ENCODE measurements around the gene TBCA.
"Not testable (repeated sequence)": the region's sequence is repeated elsewhere in the genome, so short reads cannot be mapped to it uniquely, and the experiment has no call there.

TBCA gene

DNA sequence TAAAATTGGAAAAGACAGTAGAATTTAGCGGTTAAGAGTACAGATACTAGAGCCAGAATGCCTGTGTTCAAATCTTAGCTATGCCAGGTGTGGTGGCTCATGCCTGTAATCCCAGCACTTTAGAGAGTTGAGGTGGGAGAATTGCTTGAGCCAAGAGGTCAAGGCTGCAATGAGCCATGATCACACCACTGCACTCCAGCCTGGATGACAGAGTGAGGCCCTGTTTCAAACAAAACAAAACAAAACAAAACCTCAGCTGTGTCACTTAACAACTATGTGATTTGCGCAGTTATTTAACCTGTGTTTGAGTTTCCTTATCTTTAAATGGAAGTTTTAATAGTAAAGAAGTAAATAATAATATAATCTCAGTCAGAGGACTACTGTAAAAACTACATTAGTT, 68.3 kb downstream of the TBCA start:
- FAIRE-seq: no peak

DNA sequence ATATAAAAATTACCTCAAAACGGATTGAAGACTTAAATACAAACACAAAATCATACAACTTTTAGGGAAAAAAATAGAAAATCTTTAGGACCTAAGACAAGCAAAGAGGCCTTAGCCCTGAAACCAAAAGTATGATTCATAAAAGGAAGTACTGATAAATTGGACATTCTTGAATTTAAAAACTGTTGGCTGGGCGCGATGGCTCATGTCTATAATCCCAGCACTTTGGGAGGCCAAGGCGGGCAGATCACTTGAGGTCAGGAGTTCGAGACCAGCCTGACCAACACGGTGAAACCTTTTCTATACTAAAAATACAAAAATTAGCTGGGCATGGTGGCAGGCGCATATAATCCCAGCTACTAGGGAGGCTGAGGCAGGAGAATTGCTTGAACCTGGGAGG, 76.6 kb downstream of the TBCA start:
- FAIRE-seq: not testable (repeated sequence)

DNA sequence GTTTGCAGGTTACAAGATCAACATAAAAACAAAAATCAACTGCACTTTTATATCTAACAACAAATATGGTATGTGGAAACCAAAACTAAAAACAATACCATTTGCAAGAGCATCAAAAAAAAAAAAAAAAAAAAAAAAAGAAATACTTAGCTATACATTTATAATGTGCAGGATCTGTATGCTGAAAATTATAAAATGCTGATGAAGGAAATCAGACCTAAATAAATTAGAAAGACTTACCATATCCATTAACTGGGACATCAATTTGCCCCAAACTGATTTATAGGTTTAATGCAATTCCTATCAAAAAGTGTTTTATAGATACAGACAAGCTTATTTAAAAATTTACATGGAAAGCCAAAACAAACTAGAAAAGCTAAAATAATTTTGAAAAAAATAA, 77.2 kb downstream of the TBCA start:
- no peak for FAIRE-seq

DNA sequence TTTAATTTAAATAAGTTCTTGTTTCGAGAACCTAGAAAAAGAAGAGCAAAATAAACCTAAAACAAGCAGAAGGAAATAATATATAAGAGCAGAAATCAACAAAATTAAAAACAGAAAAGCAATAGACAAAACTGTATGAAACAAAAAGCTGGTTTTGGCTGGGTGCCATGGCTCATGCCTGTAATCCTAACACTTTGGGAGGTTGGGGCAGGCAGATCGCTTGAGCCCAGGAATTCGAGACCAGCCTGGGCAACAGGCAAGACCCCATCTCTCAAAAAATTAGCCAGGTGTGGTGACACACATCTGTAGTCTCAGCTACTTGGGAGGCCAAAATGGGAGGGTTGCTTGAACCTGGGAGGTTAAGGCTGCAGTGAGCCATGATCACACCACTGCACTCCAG, 78.4 kb downstream of the TBCA start:
- no peak for FAIRE-seq

DNA sequence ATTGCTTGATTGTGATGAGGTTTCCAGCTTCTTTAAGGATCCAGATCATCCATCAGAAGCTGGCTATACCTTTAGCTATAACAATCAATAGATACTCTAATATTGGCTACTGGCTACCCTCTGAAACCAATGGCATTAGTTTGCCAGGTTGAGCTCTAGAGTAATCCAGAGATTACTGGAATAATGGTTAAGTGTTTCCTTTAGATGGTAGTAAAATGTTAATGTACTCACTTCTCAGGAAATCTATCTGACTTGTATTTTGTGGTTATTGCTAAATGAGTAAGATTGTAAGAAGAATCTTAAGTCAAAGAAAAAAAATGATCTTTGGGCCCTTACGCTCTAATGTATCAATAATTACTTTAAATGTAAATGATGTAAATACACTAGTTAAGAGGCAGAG, 80.0 kb downstream of the TBCA start:
- FAIRE-seq: no peak

DNA sequence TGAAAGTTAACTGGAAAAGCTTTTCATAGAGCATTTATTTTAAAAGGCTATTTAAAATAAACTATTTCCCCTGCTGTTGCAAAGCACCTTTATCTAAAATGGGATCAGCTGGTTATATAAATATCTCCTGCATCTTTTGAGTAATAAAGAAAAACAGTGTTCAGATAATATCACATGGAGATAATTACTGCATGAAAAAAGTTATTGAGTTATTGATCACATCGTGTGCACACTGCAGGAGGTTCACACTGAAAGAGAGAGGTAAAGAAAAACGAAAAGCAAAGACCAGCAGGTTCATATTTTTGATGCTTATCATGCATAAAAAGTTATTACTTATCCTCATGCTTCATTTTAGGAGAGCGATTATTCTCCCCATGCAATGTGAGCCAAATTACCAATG, 82.2 kb downstream of the TBCA start:
- no peak for FAIRE-seq

DNA sequence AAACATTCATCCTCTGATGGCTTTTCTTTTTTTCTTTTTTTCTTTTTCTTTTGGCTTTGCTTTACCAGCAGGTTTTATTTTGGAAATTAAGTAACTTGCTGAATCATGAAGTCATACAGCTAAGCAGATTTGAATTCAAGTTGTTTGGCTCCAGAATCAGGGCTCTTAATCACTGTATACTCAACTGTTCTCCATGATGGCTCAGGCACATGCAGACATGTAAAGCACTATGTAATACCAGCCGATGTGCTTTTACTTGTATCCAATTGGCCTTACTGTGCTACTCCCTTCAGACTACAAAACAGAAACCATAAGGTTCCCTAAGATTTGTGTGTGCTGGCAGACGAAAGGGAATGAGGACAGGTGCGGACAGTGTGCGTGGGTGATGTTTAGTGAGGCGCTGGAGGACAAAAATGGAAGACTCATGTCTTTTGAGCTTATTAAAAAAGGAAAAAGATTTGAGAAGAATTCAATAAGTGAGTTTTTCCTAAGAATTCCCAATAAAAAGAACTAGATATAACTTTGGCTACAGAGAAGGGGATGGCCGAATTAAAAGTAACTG, 92.9 kb downstream of the TBCA start:
- no peak for FAIRE-seq

DNA sequence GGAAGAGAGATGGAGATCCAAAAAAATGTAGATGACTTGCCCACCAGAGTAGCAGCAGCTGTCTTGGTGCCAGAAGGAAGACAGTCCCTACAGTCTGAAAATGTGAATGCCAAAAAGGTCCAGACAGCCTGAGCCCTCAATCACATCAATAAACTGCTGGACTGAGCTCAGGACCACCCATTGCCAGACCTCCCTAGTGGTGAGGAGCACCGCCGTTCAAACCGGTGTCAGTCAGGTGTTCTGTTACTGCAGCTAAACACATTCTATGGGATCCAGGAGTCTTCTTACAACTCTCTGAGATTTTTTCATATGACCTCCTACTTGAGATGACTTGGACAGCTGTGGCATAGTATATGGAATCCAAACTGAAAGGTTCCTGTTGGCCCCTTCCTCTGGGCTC, 105.6 kb downstream of the TBCA start:
- no peak for FAIRE-seq

DNA sequence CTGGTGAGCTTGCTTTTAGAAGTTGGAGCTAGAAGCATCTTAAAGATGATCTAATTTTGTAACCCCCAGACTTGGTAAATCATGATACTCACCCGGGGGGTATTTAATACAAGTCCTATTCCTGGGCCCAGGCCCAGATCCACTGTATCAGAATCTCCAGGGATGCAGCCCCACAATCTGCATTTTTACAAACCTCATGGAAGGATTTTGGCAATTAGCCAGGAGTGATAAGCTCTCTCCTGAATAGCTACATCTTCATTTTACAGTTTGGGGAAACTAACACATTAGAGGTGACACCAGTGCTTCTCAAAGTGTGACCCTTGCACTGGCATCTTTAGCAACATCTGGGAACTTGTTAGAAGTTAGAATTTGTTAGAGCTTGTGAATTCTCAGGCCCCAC, 106.5 kb downstream of the TBCA start:
- no peak for FAIRE-seq

DNA sequence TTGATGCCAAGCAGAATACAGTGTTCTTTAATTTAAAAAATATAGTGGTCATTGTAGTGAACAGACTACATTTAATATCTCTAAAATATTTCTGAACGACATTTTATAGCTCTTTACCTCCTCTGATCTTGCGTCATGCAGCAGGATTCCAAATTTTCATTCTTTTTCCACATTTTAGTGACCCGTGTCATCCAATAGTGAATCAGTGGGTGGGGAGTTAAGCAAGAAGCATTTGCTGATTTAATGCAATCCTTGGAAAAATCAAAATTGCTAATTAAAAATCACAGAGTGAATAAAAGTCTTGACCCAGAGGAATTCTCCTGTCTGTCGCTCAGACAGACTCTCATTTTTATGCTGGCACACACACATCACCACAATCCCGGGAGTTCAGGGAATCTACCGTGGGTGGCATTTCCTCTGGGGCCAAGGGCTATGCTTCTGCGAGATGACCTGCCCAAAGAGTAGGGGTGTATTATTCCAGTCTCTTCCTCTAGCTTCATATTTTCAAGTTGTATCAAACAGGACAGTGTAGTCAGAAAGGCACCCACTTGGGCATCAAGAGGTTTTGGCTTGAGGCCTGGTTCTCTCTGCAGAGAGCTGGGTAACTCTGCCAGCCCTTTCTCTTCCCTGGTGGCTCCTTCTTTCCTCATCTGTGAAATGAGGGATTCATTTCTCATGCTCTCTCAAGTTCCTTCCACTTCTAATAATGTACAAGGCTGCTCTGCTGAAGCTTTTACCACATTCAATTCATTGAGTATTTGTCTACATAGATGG, 112.9 kb downstream of the TBCA start:
- no peak for FAIRE-seq

DNA sequence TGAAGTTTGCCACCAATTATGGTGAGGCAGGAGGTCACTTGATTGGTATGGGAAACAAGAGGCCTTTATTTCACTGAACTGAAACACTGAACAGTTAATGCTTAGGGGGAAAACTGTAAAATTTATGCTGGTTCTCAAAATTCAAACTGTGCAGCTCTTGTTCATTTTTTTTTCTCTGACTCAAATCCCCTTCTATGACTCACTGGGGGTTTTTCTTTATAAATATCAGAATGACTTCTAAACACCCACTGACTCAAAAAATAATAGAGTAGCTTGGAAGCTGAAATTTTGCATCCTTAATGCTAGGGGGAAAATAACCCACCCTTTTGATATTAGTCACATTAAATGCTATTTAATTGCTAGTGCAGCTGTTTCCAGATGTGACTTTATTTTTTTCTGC, 113.5 kb downstream of the TBCA start:
- no peak for FAIRE-seq

DNA sequence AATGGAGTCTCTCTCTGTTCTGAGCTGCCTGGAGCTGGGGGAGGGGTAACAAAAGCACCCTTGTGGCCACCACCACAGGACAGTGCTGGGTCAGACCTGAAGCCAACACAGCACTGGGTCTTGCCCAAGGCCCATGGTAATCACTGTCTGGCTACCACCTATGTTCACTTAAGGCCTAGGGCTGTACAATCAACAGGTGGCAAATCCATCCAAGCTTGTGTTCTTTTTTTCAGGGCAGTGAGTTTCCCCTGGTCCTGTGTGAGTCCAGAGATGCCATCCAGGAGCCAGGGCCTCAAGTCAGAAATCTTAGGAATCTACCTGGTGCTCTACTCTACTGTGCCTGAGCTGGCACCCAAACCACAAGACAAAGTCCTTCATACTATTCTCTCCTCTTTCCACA, 117.5 kb downstream of the TBCA start:
- no peak for FAIRE-seq

DNA sequence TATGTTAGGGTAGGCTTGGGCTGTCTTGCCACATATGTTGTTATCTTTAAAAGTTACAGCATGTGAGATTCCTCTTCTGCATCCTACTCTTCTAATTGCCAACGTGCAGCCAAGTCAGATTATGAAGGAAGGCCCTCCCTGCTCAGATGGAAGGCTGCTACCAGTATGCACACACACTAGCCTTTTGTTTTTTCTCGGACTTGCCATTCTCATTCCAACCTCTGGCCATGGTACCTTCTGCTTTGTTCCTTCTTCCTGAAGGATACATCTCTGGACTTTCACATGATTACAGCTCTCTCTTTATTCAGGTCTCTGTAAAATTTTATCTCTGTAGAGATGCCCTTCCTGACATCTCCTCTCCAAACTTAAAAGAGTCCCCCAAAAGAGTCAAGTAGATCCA, 124.8 kb downstream of the TBCA start:
- FAIRE-seq: no peak

DNA sequence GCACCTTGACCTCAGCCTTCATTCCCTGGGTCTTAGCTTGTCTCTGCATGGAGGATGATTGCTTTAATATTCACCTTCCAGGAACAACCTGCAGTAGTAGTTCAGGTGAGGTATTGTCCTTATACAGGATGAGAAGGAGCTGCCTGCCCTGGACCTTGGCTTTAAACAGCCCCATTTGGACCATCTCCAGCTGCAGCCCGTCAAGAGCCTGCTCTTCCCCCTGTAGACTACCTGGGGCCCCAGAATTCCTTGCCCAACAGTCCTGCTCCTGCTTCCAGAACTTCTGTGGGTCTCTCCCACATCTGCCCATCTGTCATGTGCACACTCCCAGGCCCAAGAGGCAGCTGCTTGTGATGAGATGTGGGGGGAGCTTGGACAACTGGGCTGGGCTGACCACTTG, 125.5 kb downstream of the TBCA start:
- no peak for FAIRE-seq

DNA sequence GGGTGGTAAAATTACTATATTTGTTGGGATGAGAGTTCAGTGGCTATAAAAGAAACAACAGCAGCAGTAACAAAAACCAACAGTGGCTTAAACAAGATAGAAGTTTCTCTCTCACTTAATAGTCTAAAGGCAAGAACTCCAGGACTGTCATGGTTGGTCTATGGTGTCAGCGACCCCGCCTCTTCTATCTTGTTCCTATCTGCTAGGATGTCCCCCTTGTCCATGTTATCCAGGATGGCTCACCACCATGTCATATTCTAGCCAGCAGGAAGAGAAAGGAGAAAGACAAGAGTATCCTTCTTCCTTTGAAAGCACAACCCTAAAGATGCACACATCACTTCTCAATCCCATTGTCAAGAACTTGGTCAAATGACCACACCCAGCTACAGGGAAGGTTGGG, 126.4 kb downstream of the TBCA start:
- no peak for FAIRE-seq

DNA sequence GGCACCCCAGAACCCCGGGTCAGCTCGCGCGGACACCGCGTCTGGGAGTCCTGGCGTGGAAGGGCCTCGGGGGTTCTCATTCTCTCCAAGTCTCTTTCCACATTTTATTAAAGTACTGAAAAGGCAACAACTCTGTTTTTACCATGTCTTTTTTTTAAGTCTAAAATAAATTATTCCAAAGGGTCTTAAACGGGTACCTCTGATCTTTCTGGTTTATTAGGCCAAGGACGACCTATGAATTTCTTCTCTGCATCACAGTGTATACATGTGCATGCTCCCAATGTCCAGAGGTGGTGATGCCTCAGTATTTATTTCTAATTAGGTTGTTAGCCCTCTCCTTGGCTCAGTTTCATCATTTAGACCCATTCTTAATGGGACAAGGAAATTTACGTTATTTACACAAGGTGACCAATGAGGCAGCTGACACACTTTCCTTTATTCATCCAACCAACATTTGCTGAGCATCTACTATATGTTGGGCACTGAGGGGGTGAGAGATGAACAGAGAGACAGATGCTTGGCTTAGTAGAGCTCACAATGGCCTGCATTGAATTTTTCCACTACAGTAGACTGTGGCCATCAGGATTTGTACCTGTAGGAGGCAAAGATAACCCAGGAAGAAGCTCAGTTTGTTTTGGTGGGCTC, 130.0 kb downstream of the TBCA start:
- no peak for FAIRE-seq

DNA sequence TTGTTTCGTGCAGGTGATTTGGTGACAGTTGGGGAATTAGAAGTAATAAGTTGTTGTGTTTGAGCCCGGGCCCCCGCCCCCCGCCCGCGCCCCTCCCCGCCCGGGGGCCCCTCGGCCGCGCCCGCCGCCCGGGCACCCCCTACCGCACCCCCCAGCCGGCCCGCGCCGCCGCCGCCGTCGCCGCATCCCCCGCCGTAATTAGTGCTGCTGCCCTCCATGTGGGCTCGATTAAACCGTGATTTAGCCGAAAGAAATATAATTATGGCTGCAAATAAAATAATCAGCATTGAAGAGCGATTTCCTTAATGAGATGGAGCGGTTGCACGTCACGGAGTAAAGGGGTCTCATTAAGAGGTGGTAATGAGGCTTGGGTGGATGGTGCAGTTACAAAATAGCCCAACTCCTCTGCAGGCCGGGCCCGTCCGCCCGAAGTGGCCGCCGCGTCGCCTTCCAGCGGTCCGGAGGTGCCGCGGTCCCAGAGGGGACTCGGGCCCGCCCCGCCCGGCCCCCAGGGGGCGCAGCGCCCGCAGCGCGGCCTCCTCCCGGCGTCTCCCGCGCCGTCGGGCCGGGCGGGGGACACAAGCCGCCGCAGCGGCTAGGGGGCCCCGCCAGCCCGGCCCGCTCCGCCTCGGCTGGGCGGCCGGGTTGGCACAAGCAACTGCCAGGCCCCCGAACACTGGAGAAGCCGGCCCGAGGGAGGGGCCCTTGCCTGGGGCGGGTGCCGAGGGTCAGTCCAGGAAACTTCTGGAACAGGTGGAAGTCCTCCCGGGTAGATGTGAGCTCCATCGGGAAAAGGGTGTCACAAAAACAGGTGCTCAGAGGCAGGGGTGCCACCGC, 130.8 kb downstream of the TBCA start:
- FAIRE-seq: no peak

DNA sequence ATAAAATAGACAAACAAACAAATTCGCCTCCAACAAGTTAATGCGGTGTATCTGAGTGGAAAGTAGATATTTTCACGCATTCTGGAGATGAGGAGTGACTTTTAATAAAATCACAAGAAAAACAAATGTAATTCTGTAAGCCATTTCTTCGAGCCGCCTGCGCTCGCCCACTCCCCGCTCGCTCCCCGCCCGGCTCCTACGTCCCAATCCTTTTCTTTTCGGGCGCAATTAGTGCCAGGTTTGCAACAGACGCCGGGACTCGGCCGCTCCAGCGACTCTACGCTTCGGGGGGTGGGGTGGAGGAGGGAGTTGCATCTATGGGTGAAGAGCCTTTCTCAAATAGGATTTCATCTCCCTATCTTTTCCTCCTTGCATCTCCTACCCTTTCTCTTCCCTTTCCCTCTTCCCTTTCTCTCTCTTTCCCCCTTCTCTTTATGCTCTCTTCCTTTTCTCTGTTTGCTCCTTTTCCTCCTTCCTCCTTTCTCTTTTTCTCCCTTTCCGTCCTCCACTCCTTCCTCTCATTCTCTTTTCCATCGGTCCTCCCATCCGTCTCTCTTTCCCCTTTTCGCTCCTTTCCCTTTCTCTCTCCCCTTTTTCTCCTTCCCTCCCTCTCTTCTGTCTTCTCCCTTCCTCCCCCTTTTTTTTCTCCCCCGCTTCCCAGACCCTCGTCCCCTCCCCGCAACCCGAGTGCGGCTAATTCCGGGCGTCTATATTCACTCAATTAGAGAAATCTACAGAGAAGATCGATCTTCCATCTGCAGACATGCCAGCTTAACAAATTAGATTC, 131.6 kb downstream of the TBCA start:
- no peak for FAIRE-seq

DNA sequence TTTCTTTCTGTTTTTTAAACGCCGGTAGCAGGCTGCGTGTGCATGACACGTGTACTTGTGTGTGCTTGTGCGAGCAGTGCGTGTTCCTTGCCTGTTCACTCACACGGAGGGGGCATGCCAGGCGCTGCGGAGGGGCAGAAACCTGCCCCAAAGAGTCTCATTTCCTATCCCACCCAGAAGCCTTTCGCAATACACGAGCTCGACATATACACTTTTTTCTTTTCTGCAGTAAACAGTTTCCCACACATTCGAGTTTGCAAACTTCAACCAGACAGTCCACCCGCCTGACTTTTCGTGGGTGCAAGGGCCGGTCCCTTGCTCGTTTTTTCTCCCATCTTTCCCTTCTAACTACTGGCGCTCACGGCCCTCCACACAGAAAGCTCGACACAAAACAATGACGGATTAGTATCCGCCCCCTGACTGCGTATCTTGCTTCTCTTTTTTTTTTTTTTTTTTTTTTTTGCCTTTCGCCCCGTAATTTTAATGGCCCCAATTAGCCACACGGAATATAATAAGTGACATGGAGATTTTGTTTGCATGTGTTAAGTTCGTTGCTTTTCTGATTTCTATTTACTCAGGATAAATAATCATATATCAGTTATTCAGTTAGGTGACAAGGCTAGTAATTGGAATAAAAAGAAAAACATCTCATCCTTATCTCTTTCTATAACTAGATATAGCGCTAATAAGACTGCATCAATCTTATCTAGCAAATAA, 132.3 kb downstream of the TBCA start:
- no peak for FAIRE-seq

DNA sequence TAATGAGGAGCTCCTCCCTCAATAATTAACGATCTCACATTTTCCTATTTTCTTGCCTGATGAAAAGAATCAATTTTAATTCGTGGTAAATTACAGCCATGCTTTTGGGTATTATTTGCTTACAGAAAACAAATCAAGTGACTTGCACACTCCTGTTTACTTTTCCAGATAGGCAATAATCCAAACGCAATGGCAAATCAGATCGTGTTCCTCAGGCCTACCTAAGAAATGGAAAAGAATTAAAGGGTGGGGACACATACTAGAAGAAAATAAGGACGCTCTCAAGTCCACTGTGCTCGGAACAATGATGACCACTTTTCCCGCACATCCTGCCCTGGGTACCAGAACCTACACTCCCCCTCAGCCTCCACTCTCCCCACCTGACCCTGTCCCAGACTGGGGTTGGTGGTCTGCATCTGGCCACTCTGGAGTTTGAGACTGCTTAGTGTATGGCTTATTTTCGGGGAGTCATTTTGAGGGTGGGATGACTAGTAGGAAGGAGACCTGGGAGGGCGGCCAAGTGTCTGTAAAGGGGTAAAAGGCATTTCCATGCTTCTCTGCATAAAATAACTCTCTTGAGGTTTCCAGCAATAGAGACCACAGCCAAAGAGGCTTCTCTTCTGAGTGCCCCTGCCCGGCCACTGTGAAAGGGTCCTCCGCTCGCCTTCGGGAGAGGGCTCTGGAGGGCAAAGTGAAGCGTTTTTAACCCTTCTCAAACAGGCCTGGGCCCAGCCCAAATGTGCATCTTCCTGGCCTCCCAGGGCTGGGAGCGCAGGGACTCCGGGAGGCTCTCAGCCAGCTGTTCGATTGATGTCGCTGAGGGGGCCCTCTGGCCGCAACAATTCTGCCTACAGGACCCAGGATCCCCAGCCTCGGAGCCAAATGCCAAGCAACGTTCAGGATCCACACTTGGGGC, 133.1 kb downstream of the TBCA start:
- FAIRE-seq: no peak
